Fibroblast of upper back skin (primary cell): Measurements from ENCODE around the gene ALKAL2.

Source experiments
- DNase-seq: peaks from one replicate; pipeline ENCODE4 v3.0.0-alpha.2; 2013

The ALKAL2 gene

GRCh38 chr2:269356-270030 is 18.4 kb downstream of the ALKAL2 start:
- no peak for DNase-seq

GRCh38 chr2:268323-268722 is 19.6 kb downstream of the ALKAL2 start:
- DNase-seq, result no peak

- peak; percentile 92 for DNase-seq
Measured at GRCh38 chr2:264493-265468, 23.1 kb downstream of the ALKAL2 start, which contains the start of gene ACP1. Gene ACP1, plus strand, starts transcription at chr2:264947. Its CDS starts 18 bp downstream, at chr2:264965.

GRCh38 chr2:263774-264492 is 24.0 kb downstream of the ALKAL2 start, which contains the start of gene SH3YL1:
Gene SH3YL1, minus strand, starts transcription at chr2:264032. Its CDS starts 48 bp downstream, at chr2:263984.
- no peak for DNase-seq

- DNase-seq, result no peak
Measured at GRCh38 chr2:263022-263738, 24.7 kb downstream of the ALKAL2 start.

GRCh38 chr2:262117-262516 is 25.8 kb downstream of the ALKAL2 start:
- DNase-seq, result no peak

- no peak for DNase-seq
Measured at GRCh38 chr2:260507-261161, 27.3 kb downstream of the ALKAL2 start.

- no peak for DNase-seq
Measured at GRCh38 chr2:259789-260331, 28.0 kb downstream of the ALKAL2 start.

GRCh38 chr2:258933-259332 is 29.0 kb downstream of the ALKAL2 start:
- no peak for DNase-seq

- no peak for DNase-seq
Measured at GRCh38 chr2:257842-258241, 30.0 kb downstream of the ALKAL2 start.

GRCh38 chr2:257429-257828 is 30.5 kb downstream of the ALKAL2 start:
- DNase-seq, result no peak

GRCh38 chr2:256094-256493 is 31.8 kb downstream of the ALKAL2 start:
- no peak for DNase-seq

GRCh38 chr2:255195-255594 is 32.7 kb downstream of the ALKAL2 start:
- no peak for DNase-seq

- no peak for DNase-seq
Measured at GRCh38 chr2:254241-254640, 33.6 kb downstream of the ALKAL2 start.

GRCh38 chr2:253202-253638 is 34.7 kb downstream of the ALKAL2 start:
- DNase-seq, result no peak

GRCh38 chr2:252001-252602 is 35.8 kb downstream of the ALKAL2 start:
- peak; percentile 13 for DNase-seq

GRCh38 chr2:249538-250042 is 38.3 kb downstream of the ALKAL2 start:
- DNase-seq, result no peak

- DNase-seq, result no peak
Measured at GRCh38 chr2:248724-249123, 39.2 kb downstream of the ALKAL2 start.

- peak; percentile 72 for DNase-seq
Measured at GRCh38 chr2:246489-247144, 41.3 kb downstream of the ALKAL2 start.

- no peak for DNase-seq
Measured at GRCh38 chr2:244547-244946, 43.3 kb downstream of the ALKAL2 start.
